Forelimb muscle (tissue), 1 donor: ENCODE data around the gene S100A8. TPM values are rescaled to one million over a fixed set of nuclear protein-coding genes. Genes with fewer than 3 reads are reported as not detected.

Experiments
- DNase-seq: peaks from one replicate; pipeline ENCODE4 v3.0.0-alpha.2; 2013; ENCODE audit warnings: low read depth
- polyA plus RNA-seq: library from polyadenylated mRNA; unstranded; fragments of 120-200 nt; gene quantifications from one replicate; pipeline ENCODE4 v1.2.1, GENCODE V29; 2013; ENCODE audit not compliant: insufficient read length

The S100A8 gene
- polyA plus RNA-seq, 1 donor, result 16.1 TPM

DNA sequence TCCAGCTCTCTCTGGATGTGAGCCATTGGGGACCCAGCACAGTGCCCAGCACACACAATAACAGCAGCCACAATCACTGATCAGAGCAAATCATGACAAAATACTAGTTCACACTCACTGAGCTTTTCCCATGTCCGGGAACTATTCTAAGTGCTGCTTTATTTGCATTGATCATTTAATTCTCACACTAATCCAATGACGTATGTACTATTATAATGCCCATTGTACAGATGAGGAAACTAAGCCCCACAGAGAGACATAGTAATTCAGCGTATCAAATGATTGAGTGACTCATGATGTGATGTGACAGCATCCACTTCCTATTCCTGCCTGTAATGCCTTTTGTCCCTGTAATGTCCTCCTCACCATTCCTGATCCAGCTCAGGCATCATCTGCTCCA, 1.9 kb upstream of the S100A8 start:
- no peak for DNase-seq

DNA sequence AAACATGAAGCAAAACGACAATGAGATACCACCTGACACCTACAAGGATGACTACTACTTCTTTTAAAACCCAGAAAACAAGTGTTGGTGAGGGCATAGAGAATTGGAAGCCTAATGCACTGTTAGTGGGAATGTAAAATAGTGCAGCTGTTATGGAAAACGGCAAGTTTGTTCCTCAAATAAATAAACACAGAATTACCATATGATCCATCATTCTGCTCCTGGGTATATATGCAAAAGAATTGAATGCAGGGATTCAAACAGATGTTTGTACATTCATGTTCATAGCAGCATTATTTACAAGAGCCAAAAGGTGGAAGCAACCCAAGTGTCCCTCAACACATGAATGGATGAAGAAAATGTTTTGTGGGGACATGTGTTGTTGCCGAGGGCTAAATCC, 1.4 kb upstream of the S100A8 start:
- no peak for DNase-seq

DNA sequence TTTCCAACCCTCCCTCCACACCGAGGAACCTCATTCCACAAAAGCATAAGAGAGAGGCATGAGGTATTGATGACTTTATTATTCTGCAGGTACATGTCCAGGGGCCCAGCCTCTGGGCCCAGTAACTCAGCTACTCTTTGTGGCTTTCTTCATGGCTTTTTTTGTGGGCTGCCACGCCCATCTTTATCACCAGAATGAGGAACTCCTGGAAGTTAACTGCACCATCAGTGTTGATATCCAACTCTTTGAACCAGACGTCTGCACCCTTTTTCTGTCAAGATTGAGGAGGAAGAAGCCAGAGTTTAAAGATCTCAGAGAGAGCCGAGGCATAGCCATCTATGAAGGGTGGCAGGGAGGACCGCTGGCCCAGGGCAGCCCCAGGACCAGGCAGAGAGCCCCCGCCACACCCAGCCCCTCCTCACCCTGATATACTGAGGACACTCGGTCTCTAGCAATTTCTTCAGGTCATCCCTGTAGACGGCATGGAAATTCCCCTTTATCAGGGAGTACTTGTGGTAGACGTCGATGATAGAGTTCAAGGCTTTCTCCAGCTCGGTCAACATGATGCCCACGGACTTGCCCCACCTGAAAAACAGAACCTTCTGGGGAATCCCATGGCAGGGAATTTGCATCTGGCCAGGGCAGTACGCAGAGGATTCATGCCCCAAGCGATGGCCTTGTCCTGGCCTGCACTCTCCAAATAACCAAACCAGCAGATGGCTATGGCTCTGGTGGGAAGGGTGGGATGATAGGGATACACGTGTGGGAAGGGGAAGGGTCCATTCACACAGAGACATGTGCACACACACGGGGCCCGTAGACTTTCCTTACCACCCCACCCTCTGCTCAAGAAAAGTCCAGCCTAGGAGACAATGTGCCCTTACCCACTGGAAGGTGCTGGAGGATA, 647 bp downstream of the S100A8 start:
- DNase-seq, result no peak

DNA sequence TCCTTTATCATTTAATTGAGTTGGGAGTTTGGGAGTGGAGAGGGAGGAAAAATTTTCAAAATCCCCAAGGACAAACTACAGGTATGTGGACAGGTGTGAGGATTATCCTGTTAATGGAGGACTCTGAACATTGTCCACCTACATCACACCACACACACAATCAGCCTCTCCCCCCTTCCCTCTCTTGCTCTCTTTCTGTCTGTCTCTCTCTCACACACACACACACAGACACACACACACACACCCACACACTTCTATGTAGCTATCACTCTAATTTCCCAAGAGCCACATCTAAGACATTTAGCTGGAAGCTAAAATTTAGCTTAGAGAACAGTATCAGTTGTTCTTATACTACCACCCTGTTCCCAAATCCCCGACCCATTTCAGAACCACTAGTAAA, 1.5 kb downstream of the S100A8 start:
- no peak for DNase-seq

DNA sequence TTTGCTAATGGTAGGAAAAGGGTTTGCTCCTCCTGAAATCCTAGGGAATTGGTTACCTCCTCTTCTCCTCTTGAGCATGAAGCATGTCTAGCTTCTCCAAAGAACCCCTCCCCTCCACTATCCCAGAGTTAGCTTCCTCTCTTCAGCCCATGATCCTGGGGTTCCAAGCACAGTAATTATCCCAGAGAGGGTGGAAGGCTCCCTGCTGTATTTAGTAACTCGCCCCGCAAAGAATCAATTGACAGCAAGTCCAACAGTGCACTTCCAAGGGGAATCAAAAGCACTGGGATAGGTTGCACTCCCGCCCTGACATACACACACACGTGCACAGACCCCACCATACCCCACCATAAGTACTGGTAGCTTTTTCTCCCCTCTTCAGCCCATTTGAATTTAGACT, 3.1 kb downstream of the S100A8 start:
- DNase-seq, result no peak

DNA sequence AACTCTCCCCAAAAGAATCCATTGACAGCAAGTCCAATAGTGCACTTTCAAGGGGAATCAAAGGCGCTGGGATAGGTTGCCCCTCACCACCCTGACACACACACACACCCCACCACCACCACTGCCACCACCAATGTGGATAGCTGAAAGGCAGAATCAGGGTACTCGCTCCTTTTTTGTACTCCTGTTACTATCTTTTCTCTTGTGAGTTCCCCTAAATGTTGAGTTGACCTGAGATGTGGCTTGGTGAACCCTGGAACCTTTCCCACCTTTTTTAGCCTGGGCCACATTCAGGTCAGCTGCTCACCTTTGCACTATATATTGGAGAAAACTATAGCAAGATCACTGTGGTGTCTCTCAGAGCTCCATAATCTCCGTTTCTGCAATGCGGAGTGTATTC, 3.9 kb downstream of the S100A8 start:
- DNase-seq, result no peak

DNA sequence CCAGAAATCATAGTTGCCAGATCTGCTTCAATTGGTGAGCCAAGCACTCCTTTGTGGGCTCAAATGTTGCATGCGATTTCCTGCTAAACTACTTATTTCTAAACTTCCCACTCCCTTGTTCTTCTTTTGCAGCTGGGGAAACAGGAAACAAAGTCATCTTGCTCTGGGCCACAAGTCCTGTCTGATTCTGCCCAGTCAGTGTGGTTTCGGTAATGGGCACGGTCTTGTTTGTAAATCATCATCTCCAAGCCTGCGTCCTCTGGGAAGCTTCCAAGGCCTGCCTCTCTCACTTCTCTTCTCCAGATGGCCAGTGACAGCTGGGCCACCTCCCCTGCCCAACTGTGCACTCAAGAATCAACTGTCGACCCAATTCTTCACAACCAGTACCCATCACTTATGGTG, 4.4 kb downstream of the S100A8 start:
- peak; percentile 6 for DNase-seq

DNA sequence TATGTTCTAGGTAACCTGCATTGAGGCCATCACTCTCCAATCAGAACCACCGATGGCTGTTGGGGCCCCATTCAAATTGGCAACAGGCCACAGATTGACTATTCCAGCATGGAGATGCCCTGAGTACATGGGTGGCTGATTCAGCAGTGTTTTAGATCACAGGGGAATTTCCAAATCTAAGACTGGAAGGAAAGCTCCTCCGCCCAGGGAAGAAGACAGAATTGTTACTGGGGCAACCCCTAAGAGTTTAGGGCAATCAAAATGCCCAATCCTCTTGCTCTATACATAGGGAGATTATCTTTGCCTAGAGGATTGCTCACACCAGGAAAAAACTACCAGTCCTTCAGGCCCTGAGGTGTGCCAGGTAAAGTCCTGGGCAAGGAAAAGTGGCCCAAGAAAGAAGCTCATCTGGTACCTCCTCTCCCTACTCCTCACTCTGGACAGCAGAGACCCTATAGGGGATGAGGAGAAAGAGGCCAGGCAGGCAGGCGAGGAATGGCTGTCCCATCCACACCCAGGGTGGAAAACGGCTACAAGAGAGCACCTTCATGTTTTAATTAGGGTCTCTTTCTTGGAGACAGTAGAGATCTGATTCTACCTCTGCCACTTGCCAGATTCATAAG, 5.8 kb downstream of the S100A8 start:
- no peak for DNase-seq

DNA sequence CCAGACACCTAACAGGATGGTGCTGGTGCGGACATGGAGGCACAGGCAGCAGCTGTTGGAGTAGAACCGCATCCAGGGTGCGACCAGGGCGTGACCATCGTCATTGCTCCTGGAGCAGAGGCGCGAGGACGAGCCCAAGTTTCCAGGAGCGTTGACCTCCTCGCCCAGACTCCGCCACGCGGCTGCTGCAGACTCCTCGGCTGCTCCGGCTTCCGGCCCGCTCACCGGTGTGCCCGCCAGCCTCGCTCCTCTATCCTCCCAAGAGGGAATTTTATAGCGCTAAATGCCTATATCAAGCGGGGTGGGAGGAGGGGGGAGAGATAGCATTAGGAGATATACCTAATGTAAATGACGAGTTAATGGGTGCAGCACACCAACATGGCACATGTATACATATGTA, 10.2 kb downstream of the S100A8 start:
- no peak for DNase-seq

DNA sequence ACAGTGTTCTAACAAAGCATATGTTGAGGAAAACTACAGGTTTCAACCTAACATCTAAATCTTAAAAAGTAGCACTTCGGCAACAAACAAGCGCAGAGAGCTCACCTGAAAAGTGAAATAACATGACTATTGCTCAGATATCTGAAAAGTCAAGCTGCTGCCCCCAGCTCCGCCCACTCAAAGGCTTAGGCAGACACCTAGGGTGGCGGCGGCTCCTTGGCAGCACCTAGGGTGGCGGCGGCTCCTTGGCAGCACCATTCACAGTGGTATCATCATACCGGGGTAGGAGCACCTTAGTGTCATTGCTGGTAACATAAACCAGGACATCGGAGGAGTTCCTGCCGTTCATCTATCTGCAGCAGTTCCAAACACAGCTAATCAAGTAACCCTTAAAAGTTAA, 11.3 kb downstream of the S100A8 start:
- no peak for DNase-seq

DNA sequence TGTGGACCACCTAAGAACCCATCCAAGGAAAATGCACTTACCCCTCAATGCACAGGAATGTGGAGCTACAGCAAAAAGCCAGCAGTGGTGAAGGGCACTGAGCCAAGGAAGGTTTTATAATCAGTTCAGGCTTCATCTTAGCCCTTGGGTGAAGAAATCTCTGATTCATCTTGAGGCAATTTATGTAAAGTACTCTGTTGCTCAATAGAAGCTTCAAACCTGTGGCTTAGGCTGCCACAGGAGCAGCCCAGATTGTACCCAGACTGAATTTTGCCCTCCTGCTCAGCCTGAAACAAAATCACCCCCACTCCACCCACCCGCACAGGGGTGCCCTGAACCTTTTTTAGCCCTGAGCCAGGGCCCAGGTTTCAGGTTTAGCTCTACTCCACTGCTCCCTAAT, 15.4 kb downstream of the S100A8 start, which contains the start of gene S100A12:
Gene S100A12, minus strand, starts transcription at position 111 of the 400 bp plus-strand sequence. CDS start 1,029 bp downstream, outside the sequence.
- DNase-seq, result no peak

DNA sequence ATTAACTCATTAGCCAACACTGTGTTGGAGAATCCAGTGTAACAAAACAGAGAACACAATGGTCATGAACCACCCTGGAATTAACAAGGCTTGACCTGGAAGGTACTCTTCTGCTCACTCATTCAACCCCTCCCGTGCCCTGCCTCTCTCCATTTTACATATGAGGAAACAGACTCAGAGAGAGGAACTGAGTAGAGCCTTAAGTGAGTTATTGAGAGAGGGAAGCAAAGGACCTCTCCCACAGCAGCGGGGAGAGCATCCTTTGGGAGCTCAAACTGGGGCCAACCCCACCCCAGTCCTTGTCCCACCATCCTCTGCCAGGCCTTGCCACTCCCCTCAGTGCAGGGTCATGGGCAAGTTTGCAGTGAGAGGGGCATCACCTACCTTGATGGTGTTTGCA, 16.8 kb downstream of the S100A8 start:
- no peak for DNase-seq

DNA sequence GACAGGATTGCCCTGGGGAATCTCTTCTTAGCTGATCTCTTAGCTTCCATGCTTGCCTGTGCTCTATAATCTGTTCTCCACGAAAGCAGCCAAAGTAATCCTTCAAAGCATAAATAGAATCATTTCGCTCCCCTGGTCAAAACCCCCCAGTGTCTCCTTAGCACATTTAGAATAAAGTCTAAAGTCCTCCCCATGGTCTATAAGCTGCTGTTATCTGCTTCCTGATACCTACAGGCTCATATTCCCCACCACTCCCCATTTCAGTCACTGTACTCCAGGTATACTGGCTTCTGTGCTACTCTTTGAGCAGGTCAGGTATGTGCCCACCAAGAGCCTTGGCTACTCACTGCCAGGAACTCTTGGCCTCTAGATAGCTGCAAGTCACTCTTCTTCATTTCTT, 18.3 kb downstream of the S100A8 start:
- DNase-seq, result no peak

DNA sequence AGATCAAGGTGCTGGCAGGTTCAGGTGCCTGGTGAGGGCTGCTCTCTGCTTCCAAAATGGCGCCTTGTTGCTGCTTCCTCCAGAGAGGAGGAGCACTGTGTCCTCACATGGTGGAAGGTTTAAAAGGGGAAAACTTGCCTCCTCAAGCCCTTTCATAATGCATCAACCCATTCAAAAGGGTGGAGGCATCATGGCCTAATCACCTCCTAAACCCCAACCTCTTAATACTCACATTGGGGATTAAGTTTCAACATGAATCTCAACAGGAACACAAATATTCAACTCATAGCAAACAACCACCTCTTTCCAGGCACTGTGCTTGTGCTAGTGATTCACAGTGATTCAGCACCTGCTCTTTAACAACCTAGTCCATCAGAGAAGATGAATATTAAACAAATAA, 19.6 kb downstream of the S100A8 start:
- no peak for DNase-seq

DNA sequence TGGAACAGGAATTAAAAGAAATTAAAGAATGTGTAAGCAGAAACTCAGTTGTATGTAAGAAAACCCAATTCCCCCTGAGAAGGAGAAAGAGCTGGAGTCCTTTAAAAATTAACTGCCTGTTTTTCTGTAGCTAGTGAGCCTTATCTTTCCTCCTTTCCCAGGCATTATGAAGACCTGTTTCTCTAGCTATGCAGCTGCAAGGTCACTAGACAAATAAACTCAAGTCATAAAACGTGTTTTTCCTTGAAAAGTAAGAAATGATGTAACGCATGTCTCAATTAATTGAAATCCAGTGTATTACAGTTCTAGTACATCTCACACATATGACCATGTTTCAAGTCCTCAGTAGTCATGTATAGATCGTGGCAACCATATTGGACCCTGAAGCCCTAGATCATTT, 20.7 kb downstream of the S100A8 start:
- no peak for DNase-seq

DNA sequence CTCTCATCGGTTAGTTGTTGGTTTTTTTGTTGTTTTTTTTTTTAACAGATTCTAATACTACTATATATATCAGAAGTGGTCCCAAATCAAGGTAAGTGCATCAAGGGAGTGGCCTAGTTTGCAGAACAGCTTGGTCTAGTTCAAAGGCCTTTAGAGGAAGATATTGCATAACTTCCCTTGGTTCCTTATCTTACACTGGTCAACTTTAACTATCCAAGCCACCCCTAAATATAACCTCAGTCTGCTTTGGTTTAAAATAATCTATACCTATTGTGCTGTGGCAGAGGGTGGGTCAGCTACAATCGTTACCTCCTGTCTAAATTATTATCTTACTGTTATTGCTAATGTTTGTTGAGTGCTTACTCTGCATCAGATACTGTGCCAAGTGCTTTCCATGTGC, 22.4 kb downstream of the S100A8 start:
- no peak for DNase-seq

DNA sequence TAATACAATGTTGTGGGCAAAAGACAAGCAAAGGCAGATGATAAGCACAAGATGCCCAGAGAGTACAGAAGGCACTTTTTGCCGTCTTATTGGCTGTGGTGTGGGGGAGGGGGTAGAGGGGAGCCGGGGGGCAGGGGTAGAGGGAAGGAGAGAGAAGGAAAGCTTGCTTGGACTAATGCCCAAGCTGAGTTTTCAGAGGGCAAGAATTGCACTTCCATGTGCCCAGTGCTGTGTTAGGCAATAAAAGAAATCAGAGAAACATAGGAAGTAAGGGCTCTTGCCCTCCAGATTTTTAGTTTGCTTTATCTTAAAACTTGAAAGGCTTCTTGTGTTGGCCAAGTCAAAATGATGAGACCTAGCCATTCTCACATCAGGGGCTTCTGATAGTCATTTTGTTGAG, 23.8 kb downstream of the S100A8 start:
- no peak for DNase-seq

DNA sequence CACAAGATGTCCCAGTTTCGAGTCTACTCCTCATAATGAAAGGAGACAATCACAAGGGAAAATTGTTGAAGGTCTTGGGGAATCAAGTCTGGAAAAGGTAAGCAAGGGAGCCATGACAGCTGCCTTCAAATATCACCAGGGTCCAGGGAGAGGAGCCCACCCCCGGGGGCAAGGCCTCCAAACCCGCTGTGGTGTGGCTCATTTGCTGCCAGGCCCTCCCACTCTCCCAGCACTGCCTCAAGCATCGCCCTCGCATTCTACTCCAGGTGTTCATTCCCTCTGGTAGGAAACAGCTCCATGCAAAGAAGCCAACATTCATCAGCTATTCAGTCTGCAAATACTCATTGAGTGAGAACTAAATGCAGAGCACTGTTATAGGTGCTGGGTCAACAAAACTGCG, 24.6 kb downstream of the S100A8 start:
- DNase-seq, result no peak

DNA sequence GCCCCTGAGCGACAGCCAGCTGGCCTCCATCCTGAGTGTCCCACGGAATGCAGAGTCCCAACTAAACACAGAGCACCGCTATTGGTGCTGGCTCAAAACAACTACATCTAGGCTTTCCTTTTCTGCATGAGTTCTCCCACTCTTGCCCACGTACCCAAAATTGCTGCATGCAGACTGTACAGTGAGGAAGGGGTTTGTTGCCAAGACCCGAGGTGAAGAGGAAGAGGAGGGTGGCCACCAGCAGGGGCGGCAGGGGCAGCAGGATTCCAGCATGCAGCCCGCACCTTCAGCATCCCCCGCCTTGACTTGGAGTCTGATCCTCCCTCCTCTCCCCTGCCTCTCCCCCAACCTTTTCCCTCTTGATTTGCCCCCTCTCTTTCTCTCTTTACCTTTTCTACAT, 25.2 kb downstream of the S100A8 start:
- no peak for DNase-seq

DNA sequence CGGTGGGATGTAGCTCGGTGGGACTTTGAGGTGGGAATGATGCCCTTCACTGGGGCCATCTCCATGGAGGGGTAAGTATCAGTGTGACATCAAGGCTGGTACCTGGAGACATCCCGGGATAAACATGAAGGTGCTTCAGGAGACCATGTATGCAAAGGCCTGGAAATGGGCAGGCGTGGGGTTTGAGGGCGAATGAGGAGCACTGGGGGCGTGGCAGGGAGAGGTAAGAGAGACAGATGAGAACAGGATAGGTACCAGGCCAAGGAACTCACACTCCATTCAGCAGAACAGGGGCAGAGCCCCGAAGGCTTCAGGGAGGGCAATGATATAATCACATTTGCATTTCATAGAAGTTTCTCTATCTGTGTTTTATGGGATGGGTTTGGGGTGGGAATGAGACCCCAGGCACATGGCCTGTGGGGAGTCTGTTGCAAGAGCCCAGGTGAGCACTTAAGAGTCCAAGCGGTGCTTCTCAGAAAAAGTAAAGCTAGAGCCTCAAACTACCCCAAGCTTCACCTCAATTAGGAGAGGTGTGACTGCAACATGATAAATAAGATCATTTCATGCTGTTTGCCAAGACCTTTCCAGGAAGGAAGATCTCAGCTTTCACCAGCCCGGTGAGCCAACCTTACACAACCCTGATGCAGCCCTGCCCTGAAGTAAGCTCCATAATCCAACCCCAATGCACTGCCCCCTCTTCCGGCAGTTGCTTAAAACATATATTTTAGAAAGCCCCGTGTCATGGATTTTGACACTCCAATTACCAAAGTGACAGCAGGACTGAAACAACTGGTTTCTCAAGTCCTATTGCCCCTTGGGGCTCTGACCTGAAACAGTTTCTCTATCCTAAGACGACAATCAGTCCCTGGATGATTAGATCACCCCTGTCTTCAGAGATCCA, 25.9 kb downstream of the S100A8 start:
- no peak for DNase-seq

DNA sequence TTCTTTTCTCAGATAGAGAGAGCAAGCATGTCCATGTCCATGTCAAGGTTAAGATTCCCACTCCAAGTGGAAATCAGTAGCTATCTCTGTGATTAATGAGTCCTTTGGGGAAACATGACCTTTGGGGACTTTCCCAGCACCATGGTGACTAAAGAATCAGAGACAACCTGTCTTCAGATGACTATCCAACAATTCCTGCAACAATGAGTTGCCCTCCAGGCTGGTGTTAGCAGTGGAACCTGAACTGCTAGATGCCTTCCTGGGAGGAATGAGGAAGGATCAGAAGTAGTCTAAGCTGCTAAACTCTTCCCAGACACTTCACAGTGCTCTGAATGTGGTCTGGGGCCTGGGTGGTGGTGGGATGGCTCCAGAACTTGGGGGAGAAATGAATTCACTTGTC, 26.7 kb downstream of the S100A8 start:
- DNase-seq, result no peak

DNA sequence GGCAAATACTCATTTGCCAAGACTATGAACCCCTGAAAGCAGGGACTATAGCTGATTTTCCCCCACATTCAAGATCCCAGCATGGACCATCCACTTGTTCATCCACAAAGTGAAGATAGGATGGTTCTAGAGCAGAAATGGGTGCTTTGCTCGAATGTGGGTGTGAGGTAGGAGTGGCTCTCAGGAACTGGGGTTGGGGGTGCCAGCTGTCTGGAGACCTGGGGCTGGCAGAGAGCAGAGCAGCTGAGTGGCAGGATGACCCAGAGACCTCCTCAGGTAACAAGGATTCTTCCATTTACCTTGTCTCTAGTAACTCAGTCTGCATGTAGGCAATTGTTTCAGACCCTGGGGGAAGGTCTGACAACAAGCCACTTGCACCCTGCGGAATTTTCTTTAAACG, 27.2 kb downstream of the S100A8 start:
- no peak for DNase-seq
